T-cell (primary cell): ENCODE measurements around the gene POFUT1. TPM values are rescaled to one million over a fixed set of nuclear protein-coding genes. Genes with fewer than 3 reads are reported as not detected.
"Not testable (repeated sequence)": the region's sequence is repeated elsewhere in the genome, so short reads cannot be mapped to it uniquely, and the experiment has no call there.

Experiments
- ATAC-seq, 4 experiments: fragments of 200-7000 bp in 3 of 4; fragments of 150-1000 bp in 1 of 4; cut with Tn5 transposase; replicated peaks in 1 of 4; 1 replicate in 3 of 4; 2 replicates in 1 of 4; pipeline ENCODE4 v1.10.0; 2021; ENCODE audit warnings: moderate library complexity in 3 of 4, mild to moderate bottlenecking in 2 of 4, moderate number of reproducible peaks in 1 of 4
- CTCF ChIA-PET, 2 donors: fragments of 300-600 bp; sonication (Branson Sonifier 250); formaldehyde crosslinking; loops; one replicate each; lab custom pipeline; 2022; ENCODE audit warnings: antibody characterized with exemption in 2 of 2; lab: Charles Lee
- POLR2A ChIA-PET, 2 donors: fragments of 300-600 bp; sonication (Branson Sonifier 250); formaldehyde crosslinking; loops; one replicate each; lab custom pipeline; 2022; ENCODE audit warnings: antibody characterized with exemption in 2 of 2; lab: Charles Lee
- DNase-seq, 35 experiments: peaks; one replicate each; pipeline versions ENCODE4 v3.0.0 to v3.0.0-alpha.2; 2013 to 2023
- H3K27ac ChIP-seq: one replicate; pipeline ENCODE4 v1.5.1; 2013; ENCODE audit warnings: low read length
- H3K27me3 ChIP-seq, 2 experiments: replicated peaks in 1 of 2; 1 replicate in 1 of 2; 2 replicates in 1 of 2; pipeline versions ENCODE4 v1.6.1 to v1.7.0; 2013; ENCODE audit warnings: low read length in 1 of 2, mixed read lengths in 1 of 2; ENCODE audit not compliant: control insufficient read depth in 2 of 2, insufficient read depth in 2 of 2; ENCODE audit errors: extremely low read depth in 1 of 2
- H3K36me3 ChIP-seq, 2 donors: 1 replicate in 1 of 2; 2 replicates in 1 of 2; pipeline versions ENCODE4 v1.6.1 to v1.7.0; 2013; ENCODE audit warnings: low read length in 1 of 2; ENCODE audit not compliant: control insufficient read depth in 2 of 2, insufficient read depth in 1 of 2; ENCODE audit errors: extremely low read depth in 1 of 2
- H3K4me1 ChIP-seq, 2 experiments: 1 replicate in 1 of 2; 2 replicates in 1 of 2; pipeline versions ENCODE4 v1.6.1 to v1.7.0; 2013; ENCODE audit warnings: low read length in 2 of 2, mixed read lengths in 1 of 2; ENCODE audit not compliant: insufficient read depth in 2 of 2, control insufficient read depth in 1 of 2; ENCODE audit errors: extremely low read depth in 1 of 2
- H3K4me3 ChIP-seq, 2 donors: 1 replicate in 1 of 2; 2 replicates in 1 of 2; pipeline versions ENCODE4 v1.5.1 to v1.7.0; 2013; ENCODE audit warnings: mild to moderate bottlenecking in 2 of 2, low read length in 1 of 2, moderate library complexity in 1 of 2; ENCODE audit not compliant: control insufficient read depth in 1 of 2; ENCODE audit errors: extremely low read depth in 1 of 2
- H3K9me3 ChIP-seq: 2 replicates; pipeline ENCODE4 v1.7.0; 2013
- H3K27ac Mint-ChIP-seq, 2 donors: one replicate each; pipeline ENCODE4 v1.8.0; 2020 to 2021; ENCODE audit warnings: mild to moderate bottlenecking in 2 of 2, mixed read lengths in 2 of 2
- H3K27me3 Mint-ChIP-seq, 2 donors: one replicate each; pipeline ENCODE4 v1.8.0; 2021 to 2022; ENCODE audit warnings: mixed read lengths in 2 of 2
- H3K36me3 Mint-ChIP-seq: one replicate; pipeline ENCODE4 v1.8.0; 2021; ENCODE audit warnings: mixed read lengths
- H3K4me1 Mint-ChIP-seq, 3 donors: one replicate each; pipeline ENCODE4 v1.8.0; 2020 to 2022; ENCODE audit warnings: mixed read lengths in 3 of 3, mild to moderate bottlenecking in 1 of 3
- H3K4me3 Mint-ChIP-seq, 3 donors: one replicate each; pipeline ENCODE4 v1.8.0; 2020 to 2022; ENCODE audit warnings: mild to moderate bottlenecking in 3 of 3, mixed read lengths in 3 of 3, moderate library complexity in 3 of 3
- H3K9me3 Mint-ChIP-seq, 3 donors: one replicate each; pipeline ENCODE4 v1.8.0; 2020 to 2022; ENCODE audit warnings: mixed read lengths in 3 of 3
- WGBS: methylation state at CpG from one replicate; pipeline ENCODE4 v1.1.5; 2013; ENCODE audit warnings: missing lambda C conversion rate; ENCODE audit not compliant: insufficient coverage; 5-methylcytosine and 5-hydroxymethylcytosine counted together
- total RNA-seq, 35 experiments: library from RNA in 6 of 35; stranded (reverse) in 6 of 35; fragments of 120-200 nt in 1 of 35; gene quantifications; one replicate each; pipeline versions ENCODE4 v1.2.1 to v1.2.4 and lab custom pipeline; 2013 to 2026

The POFUT1 gene
- total RNA-seq, 5 donors from 2014 or later (not counting 1 experiment from before 2014, with no cell fraction given): 13.2 to 20.6 (median 17.7) TPM

DNA sequence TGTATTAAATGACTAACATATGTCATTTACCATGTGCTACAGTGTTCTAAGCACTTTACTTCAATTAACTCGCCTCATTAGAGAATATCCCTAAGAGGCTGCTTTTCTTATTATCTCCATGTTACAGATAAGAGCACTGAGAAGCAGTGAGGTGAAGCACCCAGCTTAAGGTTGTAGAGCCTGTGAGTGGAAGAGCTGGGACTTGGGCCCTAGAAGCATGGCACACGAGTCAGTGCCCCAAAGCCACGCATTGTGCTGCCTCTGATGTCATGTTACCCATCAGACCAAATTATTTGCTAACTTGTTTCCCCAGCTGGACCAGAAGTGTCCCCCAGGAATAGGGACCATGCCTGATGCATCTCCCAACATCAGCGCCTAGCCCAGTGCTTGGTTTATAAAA, 34.1 kb downstream of the POFUT1 start:
- 84% methylated on average over 3 of the region's 4 CpGs for WGBS
- no peaks in the 10 kb centered on the region for H3K27me3 Mint-ChIP-seq
- Histone ChIP-seq H3K27me3 (no peaks in the 10 kb centered on the region), H3K9me3 (no peaks in the 10 kb centered on the region), H3K27ac (no peak overlapping the region), H3K4me1 (no peaks in the 10 kb centered on the region), H3K36me3 (no peaks in the 10 kb centered on the region), H3K4me3 (no peak overlapping the region)
- no peak overlapping the region for H3K4me3 Mint-ChIP-seq
- POLR2A ChIA-PET: interaction anchor here in 1 of 2 donors (0.5 kb wide), 1 partner anchor 39 kb away, joined by 13 read pairs; no protein-coding TSS in a partner anchor
- peaks cover 0 to 3% (median 0%) of the 10 kb centered on the region in 3 donors for H3K4me1 Mint-ChIP-seq
- H3K9me3 Mint-ChIP-seq: no peaks in the 10 kb centered on the region
- peaks cover 6% of the 10 kb centered on the region for H3K36me3 Mint-ChIP-seq
- CTCF ChIA-PET: no interaction called here
- H3K27ac Mint-ChIP-seq: no peak overlapping the region
- DNase-seq (no peak), ATAC-seq (no peak)

- Mint-ChIP-seq H3K4me3 (no peak overlapping the region), H3K36me3 (no peaks in the 10 kb centered on the region), H3K27ac (no peak overlapping the region), H3K27me3 (no peaks in the 10 kb centered on the region), H3K4me1 (peaks cover 4 to 7% (median 4%) of the 10 kb centered on the region in 3 donors), H3K9me3 (no peaks in the 10 kb centered on the region)
- ChIA-PET CTCF (no interaction called here), POLR2A (no interaction called here)
- no peaks in the 10 kb centered on the region for H3K9me3 ChIP-seq
- H3K36me3 ChIP-seq: no peaks in the 10 kb centered on the region
- no peak overlapping the region for H3K4me3 ChIP-seq
- DNase-seq (no peak), ATAC-seq (no peak)
- peaks cover 2 to 5% of the 10 kb centered on the region in 2 experiments for H3K4me1 ChIP-seq
- no peaks in the 10 kb centered on the region for H3K27me3 ChIP-seq
- 100% methylated on average over 1 of the region's 6 CpGs for whole genome bisulfite sequencing
- no peak overlapping the region for H3K27ac ChIP-seq
These were observed 36.6 kb downstream of the POFUT1 start for GRCh38 chr20:32244150-32244823.

GRCh38 chr20:32244959-32245358, 37.3 kb downstream of the POFUT1 start:
- no peak overlapping the region for H3K4me3 Mint-ChIP-seq
- no peak overlapping the region for H3K27ac ChIP-seq
- ATAC-seq: no peak
- H3K9me3 ChIP-seq: no peaks in the 10 kb centered on the region
- H3K4me1 ChIP-seq: peaks cover 4 to 5% of the 10 kb centered on the region in 2 experiments
- no peaks in the 10 kb centered on the region for H3K36me3 ChIP-seq
- no peak overlapping the region for H3K4me3 ChIP-seq
- DNase-seq: no peak
- no peaks in the 10 kb centered on the region for H3K27me3 ChIP-seq
- 80% methylated on average over 1 of the region's 4 CpGs for WGBS
- no peaks in the 10 kb centered on the region for H3K9me3 Mint-ChIP-seq
- H3K36me3 Mint-ChIP-seq: no peaks in the 10 kb centered on the region
- ChIA-PET CTCF (interaction anchor here in 1 of 2 donors (0.7 kb wide), 1 partner anchor 27 kb away, joined by 6 read pairs; no protein-coding TSS in a partner anchor), POLR2A (no interaction called here)
- H3K27me3 Mint-ChIP-seq: no peaks in the 10 kb centered on the region
- H3K4me1 Mint-ChIP-seq: peaks cover 9 to 12% (median 9%) of the 10 kb centered on the region in 3 donors
- H3K27ac Mint-ChIP-seq: no peak overlapping the region

GRCh38 chr20:32246208-32246607, 38.5 kb downstream of the POFUT1 start:
- H3K9me3 ChIP-seq, H3K9me3 Mint-ChIP-seq, H3K4me3 ChIP-seq, H3K36me3 ChIP-seq, H3K4me3 Mint-ChIP-seq, H3K27me3 ChIP-seq, CTCF ChIA-PET, H3K36me3 Mint-ChIP-seq, H3K27me3 Mint-ChIP-seq, H3K4me1 ChIP-seq, DNase-seq, H3K27ac Mint-ChIP-seq, H3K27ac ChIP-seq, ATAC-seq: not testable (repeated sequence)
- WGBS: 97% methylated on average over 5 of the region's 5 CpGs
- POLR2A ChIA-PET: interaction anchor here in 1 of 2 donors (0.6 kb wide), 1 partner anchor 111 kb away, joined by 4 read pairs; no protein-coding TSS in a partner anchor
- H3K4me1 Mint-ChIP-seq: peaks cover 10 to 11% (median 11%) of the 10 kb centered on the region in 3 donors

GRCh38 chr20:32248043-32248442, 40.4 kb downstream of the POFUT1 start:
- no peak overlapping the region for H3K27ac Mint-ChIP-seq
- Histone ChIP-seq H3K27ac (no peak overlapping the region), H3K27me3 (no peaks in the 10 kb centered on the region), H3K9me3 (no peaks in the 10 kb centered on the region), H3K36me3 (no peaks in the 10 kb centered on the region), H3K4me1 (peaks cover 5 to 20% of the 10 kb centered on the region in 2 experiments), H3K4me3 (no peak overlapping the region)
- peaks cover 25 to 27% (median 26%) of the 10 kb centered on the region in 3 donors for H3K4me1 Mint-ChIP-seq
- 86% methylated on average over 4 of the region's 5 CpGs for WGBS
- no peak for ATAC-seq
- no peak for DNase-seq
- no peaks in the 10 kb centered on the region for H3K9me3 Mint-ChIP-seq
- H3K27me3 Mint-ChIP-seq: no peaks in the 10 kb centered on the region
- ChIA-PET CTCF (no interaction called here), POLR2A (interaction anchor here (0.6 to 0.7 kb wide), 2 partner anchors 56 to 166 kb away, joined by 3 to 4 read pairs; no protein-coding TSS in a partner anchor)
- H3K4me3 Mint-ChIP-seq: no peak overlapping the region
- H3K36me3 Mint-ChIP-seq: no peaks in the 10 kb centered on the region

GRCh38 chr20:32249030-32249738, 41.5 kb downstream of the POFUT1 start:
- peak overlapping the region in 2 of 3 donors; percentile 37 to 53 for H3K4me3 Mint-ChIP-seq
- POLR2A ChIA-PET: interaction anchor here in 1 of 2 donors (0.6 kb wide), 1 partner anchor 33 kb away, joined by 7 read pairs; no protein-coding TSS in a partner anchor
- Histone ChIP-seq H3K27ac (peak overlapping the region; percentile 31), H3K9me3 (no peaks in the 10 kb centered on the region), H3K36me3 (no peaks in the 10 kb centered on the region), H3K27me3 (no peaks in the 10 kb centered on the region), H3K4me3 (no peak overlapping the region), H3K4me1 (peaks cover 5 to 20% of the 10 kb centered on the region in 2 experiments)
- peak overlapping the region; percentile 65 to 70 for H3K27ac Mint-ChIP-seq
- ATAC-seq: peak; percentile 87 to 97 (median 90)
- WGBS: 92% methylated on average over 2 of the region's 9 CpGs
- H3K27me3 Mint-ChIP-seq: no peaks in the 10 kb centered on the region
- H3K4me1 Mint-ChIP-seq: peaks cover 26 to 28% (median 27%) of the 10 kb centered on the region in 3 donors
- H3K9me3 Mint-ChIP-seq: no peaks in the 10 kb centered on the region
- CTCF ChIA-PET: interaction anchor here (0.6 to 0.7 kb wide), 3 partner anchors 17 to 37 kb away, joined by 3 to 5 read pairs (median 4); no protein-coding TSS in a partner anchor
- no peaks in the 10 kb centered on the region for H3K36me3 Mint-ChIP-seq
- DNase-seq: peak in 30 of 35 experiments; percentile 5 to 81 (median 40)
